Upper lobe of left lung (tissue), 6 donors: ENCODE data around the gene ACD. TPM values are rescaled to one million over a fixed set of nuclear protein-coding genes. Genes with fewer than 3 reads are reported as not detected.

Experiments
- ATAC-seq, 2 donors: fragments of 200-7000 bp; cut with Tn5 transposase; one replicate each; pipeline ENCODE4 v1.9.1; 2022; ENCODE audit warnings: mild to moderate bottlenecking in 2 of 2, moderate library complexity in 2 of 2; ENCODE audit not compliant: low FRiP score in 2 of 2
- DNase-seq, 2 donors: peaks; one replicate each; pipeline ENCODE4 v3.0.0-alpha.2; 2019 to 2020
- H3K27ac ChIP-seq, 4 donors: fragments of 200-600 bp; sonication (generic); one replicate each; pipeline ENCODE4 v1.5.1; 2016 to 2019
- H3K27me3 ChIP-seq, 4 donors: fragments of 200-600 bp; sonication (generic); one replicate each; pipeline ENCODE4 v1.5.1; 2017 to 2019
- H3K36me3 ChIP-seq, 4 donors: fragments of 200-600 bp; sonication (generic); one replicate each; pipeline ENCODE4 v1.5.1; 2016 to 2019
- H3K4me1 ChIP-seq, 4 donors: fragments of 200-600 bp; sonication (generic); one replicate each; pipeline ENCODE4 v1.5.1; 2018 to 2019
- H3K4me3 ChIP-seq, 4 donors: fragments of 200-600 bp; sonication (generic); one replicate each; pipeline ENCODE4 v1.5.1; 2017 to 2019; ENCODE audit warnings: mild to moderate bottlenecking in 2 of 4, moderate library complexity in 1 of 4
- H3K9me3 ChIP-seq, 4 donors: fragments of 200-600 bp; sonication (generic); one replicate each; pipeline ENCODE4 v1.5.1; 2018 to 2019
- EP300 ChIP-seq, 4 donors: sonication (generic); formaldehyde crosslinking; IDR thresholded peaks; one replicate each; pipeline ENCODE4 v1.5.1; 2017; ENCODE audit warnings: antibody characterized with exemption in 4 of 4, control low read depth in 2 of 4
- POLR2A ChIP-seq, 4 donors: fragments of 450-650 bp; IDR thresholded peaks; one replicate each; pipeline ENCODE4 v1.5.1; 2016 to 2017; ENCODE audit warnings: antibody characterized with exemption in 4 of 4, mild to moderate bottlenecking in 2 of 4
- POLR2AphosphoS5 ChIP-seq, 2 donors: sonication (generic); formaldehyde crosslinking; IDR thresholded peaks; one replicate each; pipeline ENCODE4 v1.5.1; 2017; ENCODE audit warnings: antibody characterized with exemption in 2 of 2
- whole genome bisulfite sequencing, 2 donors: methylation state at CpG; one replicate each; pipeline ENCODE4 v1.1.5; 2017 to 2018; 5-methylcytosine and 5-hydroxymethylcytosine counted together
- total RNA-seq, 6 donors: library from RNA; depleted of rRNA in 4 of 6; stranded (reverse); fragments of >200 nt in 4 of 6; gene quantifications; one replicate each; pipeline versions ENCODE4 v1.1.0 to v1.2.1, GENCODE V29; 2016 to 2021
- TF ChIP-seq, protein P1 (sequence below), 6 experiments: fragments of 450-650 bp in 4 of 6; fragments of 200-600 bp in 2 of 6; sonication (generic) in 2 of 6; IDR thresholded peaks; one replicate each; pipeline ENCODE4 v1.5.1; 2016 to 2019; ENCODE audit warnings: antibody characterized with exemption in 6 of 6
- donor health status: DM: no; HTN: no; CAD: no; lungs with moderate emphysema.
- donor health status: DM: no; HTN: yes; CAD: no; lungs with severe emphysema.

The ACD gene
- total RNA-seq, 6 donors from 2014 or later, result 15.8 to 25.1 (median 18.8) TPM

DNA sequence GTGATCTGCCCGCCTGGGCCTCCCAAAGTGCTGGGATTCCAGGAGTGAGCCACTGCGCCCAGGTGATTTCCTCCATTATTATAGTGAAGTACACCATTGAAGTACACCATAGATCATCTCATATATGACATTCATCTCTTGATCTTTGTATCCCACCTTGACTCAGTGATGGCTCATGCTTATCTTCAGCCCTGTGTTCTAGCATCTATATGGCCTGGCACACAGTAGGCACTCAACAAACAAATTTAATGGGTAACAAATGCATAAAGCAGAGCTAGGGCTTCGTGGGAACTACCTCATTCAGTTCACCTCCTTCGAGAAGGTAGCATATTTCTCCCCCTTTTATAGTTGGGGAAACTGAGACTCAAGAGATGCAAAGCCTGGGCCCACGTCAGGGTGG, 5.5 kb upstream of the ACD start:
- no peak for DNase-seq
- Histone ChIP-seq H3K4me1 (peaks cover 32 to 42% (median 36%) of the 10 kb centered on the region in 4 donors), H3K36me3 (peaks cover 0 to 21% (median 11%) of the 10 kb centered on the region in 4 donors), H3K27ac (peak overlapping the region in 3 of 4 donors; percentile 85 to 97 (median 94)), H3K9me3 (no peaks in the 10 kb centered on the region), H3K4me3 (peak overlapping the region in 3 of 4 donors; percentile 92 to 98 (median 95)), H3K27me3 (no peaks in the 10 kb centered on the region)
- 72 to 74% methylated on average over 5 of the region's 5 CpGs for WGBS, 2 donors
- no peak for ATAC-seq
- TF ChIP-seq EP300 (IDR thresholded peaks at IDR 0.05) (no peak), POLR2AphosphoS5 (IDR thresholded peaks at IDR 0.05) (no peak), POLR2A (IDR thresholded peaks at IDR 0.05) (no peak)
- TF ChIP-seq, protein P1, sequence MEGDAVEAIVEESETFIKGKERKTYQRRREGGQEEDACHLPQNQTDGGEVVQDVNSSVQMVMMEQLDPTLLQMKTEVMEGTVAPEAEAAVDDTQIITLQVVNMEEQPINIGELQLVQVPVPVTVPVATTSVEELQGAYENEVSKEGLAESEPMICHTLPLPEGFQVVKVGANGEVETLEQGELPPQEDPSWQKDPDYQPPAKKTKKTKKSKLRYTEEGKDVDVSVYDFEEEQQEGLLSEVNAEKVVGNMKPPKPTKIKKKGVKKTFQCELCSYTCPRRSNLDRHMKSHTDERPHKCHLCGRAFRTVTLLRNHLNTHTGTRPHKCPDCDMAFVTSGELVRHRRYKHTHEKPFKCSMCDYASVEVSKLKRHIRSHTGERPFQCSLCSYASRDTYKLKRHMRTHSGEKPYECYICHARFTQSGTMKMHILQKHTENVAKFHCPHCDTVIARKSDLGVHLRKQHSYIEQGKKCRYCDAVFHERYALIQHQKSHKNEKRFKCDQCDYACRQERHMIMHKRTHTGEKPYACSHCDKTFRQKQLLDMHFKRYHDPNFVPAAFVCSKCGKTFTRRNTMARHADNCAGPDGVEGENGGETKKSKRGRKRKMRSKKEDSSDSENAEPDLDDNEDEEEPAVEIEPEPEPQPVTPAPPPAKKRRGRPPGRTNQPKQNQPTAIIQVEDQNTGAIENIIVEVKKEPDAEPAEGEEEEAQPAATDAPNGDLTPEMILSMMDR (IDR thresholded peaks at IDR 0.05), result no peak

DNA sequence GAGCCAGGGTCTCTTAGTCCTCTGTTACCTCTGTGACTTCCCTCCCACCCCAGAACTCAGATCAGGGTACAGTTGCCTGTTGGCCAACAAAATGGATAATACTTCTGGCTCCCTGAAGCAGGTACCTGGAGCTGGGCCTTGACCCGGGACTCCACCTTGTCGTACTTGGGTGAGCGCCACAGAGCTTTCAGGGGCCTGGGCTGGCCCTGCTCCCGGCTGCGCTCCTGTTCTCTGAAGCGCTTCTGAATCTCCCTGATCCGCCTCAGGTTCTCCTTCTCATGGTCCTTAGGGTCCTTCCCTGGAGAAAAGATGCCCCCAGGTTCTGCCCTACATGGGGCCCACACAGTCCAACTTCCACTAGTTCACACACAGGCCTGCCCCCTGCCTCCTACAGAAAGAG, 4.8 kb upstream of the ACD start:
- TF ChIP-seq POLR2AphosphoS5 (IDR thresholded peaks at IDR 0.05) (no peak), POLR2A (IDR thresholded peaks at IDR 0.05) (no peak), EP300 (IDR thresholded peaks at IDR 0.05) (no peak)
- TF ChIP-seq, protein P1 (IDR thresholded peaks at IDR 0.05), result no peak
- H3K4me1 ChIP-seq, result peaks cover 32 to 43% (median 36%) of the 10 kb centered on the region in 4 donors
- H3K27ac ChIP-seq, result no peak overlapping the region
- H3K9me3 ChIP-seq, result no peaks in the 10 kb centered on the region
- no peaks in the 10 kb centered on the region for H3K27me3 ChIP-seq
- peak in 1 of 2 donors; percentile 40 for DNase-seq
- 96 to 97% methylated on average over 7 of the region's 7 CpGs for WGBS, 2 donors
- H3K4me3 ChIP-seq, result no peak overlapping the region
- no peak for ATAC-seq
- peaks cover 0 to 21% (median 11%) of the 10 kb centered on the region in 4 donors for H3K36me3 ChIP-seq

DNA sequence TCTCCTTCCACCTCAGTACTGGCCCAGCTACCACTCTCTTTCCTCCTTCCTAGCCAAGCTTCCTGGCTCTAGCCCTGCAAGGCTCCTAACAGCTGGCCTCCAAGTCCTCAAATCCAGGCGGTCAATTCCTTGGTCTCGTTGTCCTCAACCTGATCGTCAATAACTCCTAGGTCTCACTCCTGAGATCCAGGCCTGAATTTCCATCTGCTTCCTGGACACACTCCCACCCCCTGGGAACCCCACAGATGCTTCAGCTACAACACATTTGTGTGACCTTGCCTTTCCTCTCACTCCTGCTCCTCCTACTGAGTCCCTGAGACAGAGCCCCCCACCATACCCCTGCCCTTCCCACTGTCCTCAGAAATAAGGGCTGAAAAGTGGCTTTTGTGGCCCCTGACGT, 4.2 kb upstream of the ACD start:
- Histone ChIP-seq H3K36me3 (peaks cover 0 to 21% (median 11%) of the 10 kb centered on the region in 4 donors), H3K4me3 (no peak overlapping the region), H3K9me3 (no peaks in the 10 kb centered on the region), H3K4me1 (peaks cover 37 to 49% (median 40%) of the 10 kb centered on the region in 4 donors), H3K27me3 (no peaks in the 10 kb centered on the region), H3K27ac (no peak overlapping the region)
- DNase-seq (no peak), ATAC-seq (no peak)
- TF ChIP-seq, protein P1 (IDR thresholded peaks at IDR 0.05), result no peak
- no peak for TF ChIP-seq POLR2AphosphoS5 (IDR thresholded peaks at IDR 0.05)
- TF ChIP-seq EP300 (IDR thresholded peaks at IDR 0.05), result no peak
- no peak for TF ChIP-seq POLR2A (IDR thresholded peaks at IDR 0.05)
- 92 to 95% methylated on average over 4 of the region's 4 CpGs for WGBS, 2 donors

DNA sequence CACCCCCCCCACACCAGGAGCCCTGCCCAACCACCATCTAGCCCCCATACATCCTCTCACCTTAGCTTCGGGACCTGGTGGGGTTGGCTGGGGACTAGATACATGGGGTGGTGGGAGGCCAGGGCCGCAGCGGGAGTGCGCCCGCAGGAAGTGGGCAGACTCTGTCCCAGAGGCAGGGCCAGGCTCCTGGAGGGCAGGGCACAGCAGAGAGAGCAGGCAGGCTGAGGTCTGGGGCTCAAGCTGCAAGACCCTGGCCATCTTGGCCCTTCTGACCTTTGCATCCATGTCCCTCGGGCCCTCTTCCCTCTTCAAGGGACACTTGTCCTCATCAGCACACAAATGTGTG, 3.8 kb upstream of the ACD start:
- Histone ChIP-seq H3K36me3 (peaks cover 0 to 21% (median 11%) of the 10 kb centered on the region in 4 donors), H3K4me3 (no peak overlapping the region), H3K27ac (no peak overlapping the region), H3K4me1 (peaks cover 41 to 53% (median 44%) of the 10 kb centered on the region in 4 donors), H3K9me3 (no peaks in the 10 kb centered on the region), H3K27me3 (no peaks in the 10 kb centered on the region)
- TF ChIP-seq POLR2AphosphoS5 (IDR thresholded peaks at IDR 0.05), result no peak
- TF ChIP-seq, protein P1 (IDR thresholded peaks at IDR 0.05), result no peak
- no peak for TF ChIP-seq POLR2A (IDR thresholded peaks at IDR 0.05)
- no peak for TF ChIP-seq EP300 (IDR thresholded peaks at IDR 0.05)
- 93 to 96% methylated on average over 6 of the region's 6 CpGs for WGBS, 2 donors
- ATAC-seq (no peak), DNase-seq (peak in 1 of 2 donors; percentile 62)
